Retinal pigment epithelial cell (primary cell): Measurements from ENCODE around the gene EXOSC10.

Source experiments
- DNase-seq: peaks from one replicate; pipeline ENCODE4 v3.0.0-alpha.2; 2010; ENCODE audit warnings: low read depth
- H3K4me3 ChIP-seq: 2 replicates; pipeline ENCODE4 v1.5.1; 2011; ENCODE audit warnings: mild to moderate bottlenecking, low read length, control low read depth, moderate library complexity
- TF ChIP-seq, protein P1 (sequence below): conservative IDR thresholded peaks from 2 replicates; pipeline ENCODE4 v1.5.1; 2011; ENCODE audit warnings: low read depth, low read length, control low read depth, inconsistent platforms

EXOSC10 gene

DNA sequence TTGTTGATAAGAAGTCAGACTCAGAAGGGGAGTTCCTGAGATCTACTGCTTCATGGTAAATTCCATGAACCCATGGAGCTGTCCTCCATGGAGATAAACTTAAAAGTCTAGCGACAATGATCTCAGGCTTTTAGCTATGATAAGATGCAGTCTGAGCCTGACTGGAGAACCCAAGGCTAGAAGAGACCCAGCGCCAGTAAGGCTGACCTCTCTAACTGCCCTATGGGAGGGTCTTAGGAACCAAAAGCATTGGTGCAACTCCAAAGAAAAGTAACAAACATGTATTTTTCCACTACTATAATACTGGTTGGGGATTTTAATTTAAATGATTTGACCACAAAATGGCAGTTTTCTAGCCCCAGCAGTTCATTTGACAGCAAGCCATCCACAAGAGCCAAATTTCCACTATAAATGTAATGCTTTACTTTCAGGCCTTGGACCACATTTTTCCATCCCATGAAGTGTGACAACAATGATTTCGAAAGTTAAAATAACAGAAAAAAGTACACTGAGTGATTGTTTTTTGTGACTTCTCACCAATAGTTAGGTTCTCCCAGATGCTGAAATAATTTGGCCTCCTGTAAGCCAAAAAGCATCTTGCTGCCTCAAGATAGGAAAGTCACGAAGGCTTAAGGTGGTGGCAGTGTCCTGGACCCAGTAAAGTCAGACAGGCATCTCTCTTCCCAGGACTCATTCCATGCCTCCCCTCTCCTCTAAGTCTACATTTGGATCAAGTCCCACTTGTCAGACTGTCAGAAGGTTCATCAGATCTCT, 43.1 kb upstream of the EXOSC10 start:
- TF ChIP-seq, protein P1, sequence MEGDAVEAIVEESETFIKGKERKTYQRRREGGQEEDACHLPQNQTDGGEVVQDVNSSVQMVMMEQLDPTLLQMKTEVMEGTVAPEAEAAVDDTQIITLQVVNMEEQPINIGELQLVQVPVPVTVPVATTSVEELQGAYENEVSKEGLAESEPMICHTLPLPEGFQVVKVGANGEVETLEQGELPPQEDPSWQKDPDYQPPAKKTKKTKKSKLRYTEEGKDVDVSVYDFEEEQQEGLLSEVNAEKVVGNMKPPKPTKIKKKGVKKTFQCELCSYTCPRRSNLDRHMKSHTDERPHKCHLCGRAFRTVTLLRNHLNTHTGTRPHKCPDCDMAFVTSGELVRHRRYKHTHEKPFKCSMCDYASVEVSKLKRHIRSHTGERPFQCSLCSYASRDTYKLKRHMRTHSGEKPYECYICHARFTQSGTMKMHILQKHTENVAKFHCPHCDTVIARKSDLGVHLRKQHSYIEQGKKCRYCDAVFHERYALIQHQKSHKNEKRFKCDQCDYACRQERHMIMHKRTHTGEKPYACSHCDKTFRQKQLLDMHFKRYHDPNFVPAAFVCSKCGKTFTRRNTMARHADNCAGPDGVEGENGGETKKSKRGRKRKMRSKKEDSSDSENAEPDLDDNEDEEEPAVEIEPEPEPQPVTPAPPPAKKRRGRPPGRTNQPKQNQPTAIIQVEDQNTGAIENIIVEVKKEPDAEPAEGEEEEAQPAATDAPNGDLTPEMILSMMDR = no peak
- no peak for DNase-seq
- H3K4me3 ChIP-seq = no peak overlapping the region

DNA sequence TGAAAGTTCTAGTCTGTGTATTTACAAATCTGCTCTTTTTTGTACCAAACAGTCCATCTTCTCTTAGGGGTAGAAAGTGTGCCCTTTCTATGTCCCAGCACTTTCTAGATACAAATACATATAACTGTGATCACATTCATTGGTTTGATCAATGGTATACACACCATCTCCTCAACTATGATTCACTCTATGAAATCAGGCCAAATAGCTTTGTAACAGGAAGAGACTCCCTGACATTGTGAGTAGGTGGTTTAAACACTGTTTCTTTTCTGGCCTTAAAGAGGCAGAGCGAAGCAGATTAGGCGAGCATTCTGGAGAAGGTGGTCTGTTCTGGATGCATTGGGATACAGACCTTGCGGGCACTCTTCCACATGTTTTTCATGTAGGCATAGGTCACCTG, 39.3 kb upstream of the EXOSC10 start:
- TF ChIP-seq, protein P1 = no peak
- no peak overlapping the region for H3K4me3 ChIP-seq
- DNase-seq = no peak

DNA sequence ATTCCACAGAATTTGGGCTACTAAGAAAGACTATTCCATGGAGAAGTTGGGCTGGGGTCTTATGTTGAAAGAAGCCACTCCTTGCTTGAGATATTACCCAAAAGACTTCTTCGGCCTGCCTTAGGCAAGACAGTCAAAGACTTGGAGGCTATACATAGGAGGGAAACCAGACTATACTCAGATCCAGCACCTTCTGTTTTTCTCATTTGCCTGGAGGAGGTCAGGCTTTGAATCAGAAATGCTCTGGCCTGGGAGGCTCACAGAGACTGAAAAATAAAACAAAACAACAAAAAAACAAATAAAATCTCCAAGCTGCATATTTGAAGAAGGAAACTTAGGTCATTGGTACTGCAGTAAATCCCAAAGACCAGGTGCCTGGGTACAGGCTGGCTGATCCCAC, 38.4 kb upstream of the EXOSC10 start:
- TF ChIP-seq, protein P1 = no peak
- DNase-seq = no peak
- H3K4me3 ChIP-seq = no peak overlapping the region

DNA sequence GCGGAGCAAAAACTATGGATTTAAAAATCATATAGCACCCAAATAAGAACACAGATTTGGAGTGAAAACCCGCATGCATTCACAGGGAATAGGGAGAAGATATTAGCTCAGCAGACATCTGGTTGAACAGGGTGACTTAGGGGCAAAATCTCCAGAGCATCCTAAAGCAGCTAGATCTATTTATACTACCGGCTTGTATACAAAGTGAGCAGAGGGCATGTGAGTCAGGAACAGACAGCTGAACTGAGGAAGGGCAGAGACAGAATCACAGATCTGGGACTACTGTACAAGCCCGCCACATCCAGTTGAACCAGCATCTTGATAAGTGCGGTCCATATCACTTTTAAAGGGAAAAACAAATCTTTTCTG, 35.2 kb upstream of the EXOSC10 start:
- no peak overlapping the region for H3K4me3 ChIP-seq
- TF ChIP-seq, protein P1 = no peak
- no peak for DNase-seq

DNA sequence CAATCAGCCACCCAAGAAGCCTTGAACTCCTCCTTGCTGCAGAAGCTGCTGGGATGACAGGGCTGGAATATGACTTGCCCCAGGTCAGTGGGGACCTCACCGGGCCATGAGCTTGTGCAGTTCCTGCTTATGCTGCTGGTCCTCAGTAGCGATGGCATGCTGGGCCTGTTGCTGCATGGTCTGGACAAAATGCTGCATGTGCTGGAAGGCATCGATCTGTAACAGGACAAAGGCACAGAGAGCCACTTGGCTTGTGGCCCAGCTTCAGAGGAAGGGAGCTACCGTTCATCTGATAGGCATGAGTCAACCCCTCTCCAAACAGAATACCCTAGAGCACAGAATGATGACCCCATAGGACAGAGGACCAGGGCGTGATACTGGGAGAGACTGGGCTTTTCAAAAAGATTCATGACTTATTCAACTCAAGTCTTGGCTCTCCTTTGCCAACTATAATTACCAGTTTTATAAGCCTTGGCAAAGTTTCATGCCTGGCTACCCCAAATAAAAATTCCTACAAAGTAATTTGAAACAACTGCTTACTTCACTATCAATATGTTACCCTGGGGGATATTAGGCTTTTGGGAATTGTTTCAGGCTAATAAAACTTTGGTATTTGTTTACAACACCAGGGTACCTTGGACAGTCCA, 34.7 kb upstream of the EXOSC10 start:
- TF ChIP-seq, protein P1 = no peak

DNA sequence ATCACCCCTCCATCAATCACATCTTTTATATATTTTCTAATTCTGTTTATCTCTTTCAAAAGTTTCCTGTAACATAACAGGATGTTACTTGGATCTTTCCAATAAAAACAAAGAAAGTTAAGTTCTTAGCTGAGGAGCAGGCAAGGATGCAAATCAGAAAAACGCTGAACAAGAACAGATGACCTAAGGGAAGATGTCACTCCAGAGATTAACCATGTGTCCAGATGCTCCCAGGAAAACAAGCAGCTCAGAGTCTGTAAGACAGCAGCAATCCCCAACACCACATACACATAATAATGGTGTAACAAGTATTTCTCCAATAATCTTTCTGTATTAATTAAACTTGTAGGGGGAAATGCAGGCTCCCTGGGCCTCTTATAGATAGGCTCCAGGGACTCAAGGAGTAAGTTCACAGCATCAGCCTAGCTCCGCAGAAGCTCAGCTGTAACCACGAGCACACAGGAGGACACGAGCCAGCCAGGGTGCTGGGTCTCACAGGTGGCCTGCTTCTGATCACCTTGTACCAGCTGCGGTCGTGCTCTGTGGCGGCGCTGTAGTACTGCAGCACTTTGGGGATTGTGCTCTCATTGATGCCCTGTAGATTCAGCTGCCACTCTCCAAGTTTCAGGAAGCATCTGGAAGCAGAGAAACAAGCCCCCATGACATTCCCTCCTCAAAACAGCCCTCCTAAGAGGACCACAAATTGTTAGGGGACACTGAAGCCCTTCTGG, 33.1 kb upstream of the EXOSC10 start:
- TF ChIP-seq, protein P1 = no peak
- H3K4me3 ChIP-seq = no peak overlapping the region
- no peak for DNase-seq

More for the DNA sequence above, 34.7 kb upstream of the EXOSC10 start:
- no peak for DNase-seq
- no peak overlapping the region for H3K4me3 ChIP-seq

DNA sequence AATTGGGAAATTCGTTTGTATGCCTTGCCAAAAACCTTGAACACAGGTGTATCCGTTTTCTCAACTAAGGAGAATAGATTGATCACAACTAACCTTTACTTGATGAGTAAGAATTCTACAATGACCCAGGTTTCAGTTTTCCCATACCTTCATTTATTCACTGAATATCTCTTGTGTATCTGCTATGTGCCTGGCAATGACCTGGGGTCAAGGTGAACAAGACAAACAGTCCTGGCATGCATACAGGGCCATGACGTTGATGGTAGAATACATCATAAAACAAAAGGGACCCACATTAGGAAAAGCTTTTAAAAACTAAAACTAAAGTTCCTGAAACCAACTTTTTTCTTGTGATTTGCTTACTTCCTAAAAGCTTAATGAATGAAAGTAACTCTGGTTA, 32.1 kb upstream of the EXOSC10 start:
- DNase-seq = no peak
- no peak overlapping the region for H3K4me3 ChIP-seq
- TF ChIP-seq, protein P1 = no peak
